Tibial nerve (tissue), 4 donors: ENCODE data around the gene MAN1A1. TPM values are rescaled to one million over a fixed set of nuclear protein-coding genes. Genes with fewer than 3 reads are reported as not detected.

Source experiments
- DNase-seq, 2 donors: peaks; one replicate each; pipeline ENCODE4 v3.0.0-alpha.2; 2019; ENCODE audit warnings: low spot score in 2 of 2
- H3K27ac ChIP-seq, 4 donors: fragments of 200-600 bp; sonication (generic) in 3 of 4; one replicate each; pipeline ENCODE4 v1.5.1; 2017 to 2019; ENCODE audit warnings: mild to moderate bottlenecking in 1 of 4
- H3K27me3 ChIP-seq, 2 donors: fragments of 200-600 bp; sonication (generic) in 1 of 2; one replicate each; pipeline versions ENCODE4 v1.5.1 to v1.6.0; 2017 to 2019
- H3K36me3 ChIP-seq, 3 donors: fragments of 200-600 bp; sonication (generic); one replicate each; pipeline ENCODE4 v1.5.1; 2018 to 2019
- H3K4me1 ChIP-seq, 4 donors: fragments of 200-600 bp; sonication (generic) in 3 of 4; one replicate each; pipeline ENCODE4 v1.5.1; 2017 to 2019
- H3K4me3 ChIP-seq, 4 donors: fragments of 200-600 bp; sonication (generic) in 3 of 4; one replicate each; pipeline ENCODE4 v1.5.1; 2017 to 2019; ENCODE audit warnings: mild to moderate bottlenecking in 1 of 4, moderate library complexity in 1 of 4
- H3K9me3 ChIP-seq, 4 donors: fragments of 200-600 bp; sonication (generic) in 3 of 4; one replicate each; pipeline ENCODE4 v1.5.1; 2017 to 2019
- EP300 ChIP-seq, 2 donors: sonication (generic); formaldehyde crosslinking; IDR thresholded peaks; one replicate each; pipeline ENCODE4 v1.6.1; 2017; ENCODE audit warnings: antibody characterized with exemption in 2 of 2, mild to moderate bottlenecking in 1 of 2
- POLR2A ChIP-seq, 2 donors: fragments of 450-650 bp; IDR thresholded peaks; one replicate each; pipeline ENCODE4 v1.6.1; 2017; ENCODE audit warnings: antibody characterized with exemption in 2 of 2, mild to moderate bottlenecking in 2 of 2, moderate library complexity in 2 of 2
- WGBS, 2 donors: methylation state at CpG; one replicate each; pipeline ENCODE4 v1.1.5; 2018; 5-methylcytosine and 5-hydroxymethylcytosine counted together
- total RNA-seq, 4 donors: library from RNA; depleted of rRNA; stranded (reverse); fragments of >200 nt; gene quantifications; one replicate each; pipeline ENCODE4 v1.1.0, GENCODE V29; 2016
- TF ChIP-seq, protein P1 (sequence below), 5 experiments: fragments of 200-600 bp in 3 of 5; fragments of 450-650 bp in 2 of 5; sonication (generic) in 3 of 5; IDR thresholded peaks; one replicate each; pipeline ENCODE4 v1.5.1; 2016 to 2019; ENCODE audit warnings: antibody characterized with exemption in 5 of 5, mild to moderate bottlenecking in 3 of 5, moderate library complexity in 2 of 5

The MAN1A1 gene
- total RNA-seq, 4 donors from 2014 or later: 118 to 287 (median 154) TPM

DNA sequence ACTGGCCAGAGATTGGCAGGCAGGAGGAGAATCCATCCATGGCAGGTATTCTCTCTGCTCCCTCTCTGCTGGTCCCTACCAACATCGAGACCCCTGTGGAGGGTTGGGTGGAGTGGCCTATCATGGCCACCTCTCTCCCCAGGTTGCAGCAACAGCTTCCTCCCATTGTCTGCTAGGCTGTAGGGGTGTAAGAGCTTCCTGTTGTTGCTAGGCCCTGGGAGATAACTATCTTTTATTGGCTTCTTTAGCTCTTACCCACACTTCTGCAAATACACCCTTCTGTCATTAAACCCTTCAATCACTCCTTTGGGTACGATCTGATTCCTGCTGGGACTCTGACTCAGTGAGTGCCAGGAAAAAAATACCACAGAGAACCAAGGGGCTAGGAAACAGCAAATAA, 204.4 kb downstream of the MAN1A1 start:
- DNase-seq: no peak
- peaks cover 0 to 25% (median 3%) of the 10 kb centered on the region in 4 donors for H3K4me1 ChIP-seq
- WGBS, 2 donors: 59 to 64% methylated on average over 2 of the region's 2 CpGs

DNA sequence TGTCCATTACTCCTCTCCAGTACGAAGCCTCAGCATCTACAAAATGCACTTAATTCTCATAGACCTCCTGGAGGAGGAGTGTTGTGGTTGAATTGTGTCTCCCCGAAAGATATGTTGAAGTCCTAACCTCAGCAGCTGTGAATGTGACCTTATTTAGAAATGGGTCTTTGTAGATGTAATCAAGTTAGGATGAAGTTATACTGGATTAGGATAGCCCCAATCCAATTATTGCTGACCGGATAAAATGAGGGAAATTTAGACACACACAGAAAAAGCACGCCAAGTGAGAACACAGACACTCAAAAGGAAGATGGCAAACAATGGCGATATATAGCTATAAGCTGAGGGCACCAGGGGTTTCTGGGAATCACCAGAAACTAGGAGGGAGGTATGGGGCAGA, 206.9 kb downstream of the MAN1A1 start:
- WGBS, 2 donors: 89 to 96% methylated on average over 5 of the region's 5 CpGs
- TF ChIP-seq, protein P1, sequence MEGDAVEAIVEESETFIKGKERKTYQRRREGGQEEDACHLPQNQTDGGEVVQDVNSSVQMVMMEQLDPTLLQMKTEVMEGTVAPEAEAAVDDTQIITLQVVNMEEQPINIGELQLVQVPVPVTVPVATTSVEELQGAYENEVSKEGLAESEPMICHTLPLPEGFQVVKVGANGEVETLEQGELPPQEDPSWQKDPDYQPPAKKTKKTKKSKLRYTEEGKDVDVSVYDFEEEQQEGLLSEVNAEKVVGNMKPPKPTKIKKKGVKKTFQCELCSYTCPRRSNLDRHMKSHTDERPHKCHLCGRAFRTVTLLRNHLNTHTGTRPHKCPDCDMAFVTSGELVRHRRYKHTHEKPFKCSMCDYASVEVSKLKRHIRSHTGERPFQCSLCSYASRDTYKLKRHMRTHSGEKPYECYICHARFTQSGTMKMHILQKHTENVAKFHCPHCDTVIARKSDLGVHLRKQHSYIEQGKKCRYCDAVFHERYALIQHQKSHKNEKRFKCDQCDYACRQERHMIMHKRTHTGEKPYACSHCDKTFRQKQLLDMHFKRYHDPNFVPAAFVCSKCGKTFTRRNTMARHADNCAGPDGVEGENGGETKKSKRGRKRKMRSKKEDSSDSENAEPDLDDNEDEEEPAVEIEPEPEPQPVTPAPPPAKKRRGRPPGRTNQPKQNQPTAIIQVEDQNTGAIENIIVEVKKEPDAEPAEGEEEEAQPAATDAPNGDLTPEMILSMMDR (IDR thresholded peaks at IDR 0.05): no peak
- TF ChIP-seq EP300 (IDR thresholded peaks at IDR 0.05) (no peak), POLR2A (IDR thresholded peaks at IDR 0.05) (no peak)
- no peak overlapping the region for H3K27ac ChIP-seq
- no peaks in the 10 kb centered on the region for H3K36me3 ChIP-seq
- H3K27me3 ChIP-seq: no peaks in the 10 kb centered on the region
- no peak overlapping the region for H3K4me3 ChIP-seq
- DNase-seq: no peak
- H3K9me3 ChIP-seq: no peaks in the 10 kb centered on the region
- peaks cover 0 to 20% (median under 1%) of the 10 kb centered on the region in 4 donors for H3K4me1 ChIP-seq

More for the DNA sequence above, 204.4 kb downstream of the MAN1A1 start:
- H3K36me3 ChIP-seq: no peaks in the 10 kb centered on the region
- no peaks in the 10 kb centered on the region for H3K27me3 ChIP-seq
- no peak overlapping the region for H3K27ac ChIP-seq
- H3K4me3 ChIP-seq: no peak overlapping the region
- no peaks in the 10 kb centered on the region for H3K9me3 ChIP-seq
- TF ChIP-seq, protein P1 (IDR thresholded peaks at IDR 0.05): no peak
- TF ChIP-seq POLR2A (IDR thresholded peaks at IDR 0.05) (no peak), EP300 (IDR thresholded peaks at IDR 0.05) (no peak)

DNA sequence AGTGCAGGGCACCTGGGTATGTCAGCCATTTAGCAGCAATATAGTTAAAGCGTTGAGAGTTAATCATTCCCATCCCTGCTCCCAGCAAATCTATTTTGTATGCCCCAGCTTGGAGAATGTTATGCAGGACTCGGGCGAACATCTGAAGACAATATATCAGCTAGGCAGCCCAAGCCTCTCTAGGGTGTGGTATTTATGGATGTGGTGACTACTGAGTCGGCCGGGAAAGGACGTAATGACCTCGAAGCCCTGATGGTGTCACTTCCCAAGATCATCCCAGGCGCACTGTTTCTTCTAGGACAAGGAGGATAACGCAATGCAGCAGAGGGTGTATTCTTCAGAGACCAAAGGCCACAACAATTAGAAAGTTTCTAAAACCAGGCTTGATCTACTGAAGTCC, 207.5 kb downstream of the MAN1A1 start:
- no peaks in the 10 kb centered on the region for H3K9me3 ChIP-seq
- peaks cover 0 to 14% (median 0%) of the 10 kb centered on the region in 4 donors for H3K4me1 ChIP-seq
- no peaks in the 10 kb centered on the region for H3K36me3 ChIP-seq
- DNase-seq: no peak
- H3K27ac ChIP-seq: no peak overlapping the region
- TF ChIP-seq EP300 (IDR thresholded peaks at IDR 0.05) (no peak), POLR2A (IDR thresholded peaks at IDR 0.05) (no peak)
- TF ChIP-seq, protein P1 (IDR thresholded peaks at IDR 0.05): no peak
- 84 to 86% methylated on average over 9 of the region's 9 CpGs for WGBS, 2 donors
- no peaks in the 10 kb centered on the region for H3K27me3 ChIP-seq
- no peak overlapping the region for H3K4me3 ChIP-seq

DNA sequence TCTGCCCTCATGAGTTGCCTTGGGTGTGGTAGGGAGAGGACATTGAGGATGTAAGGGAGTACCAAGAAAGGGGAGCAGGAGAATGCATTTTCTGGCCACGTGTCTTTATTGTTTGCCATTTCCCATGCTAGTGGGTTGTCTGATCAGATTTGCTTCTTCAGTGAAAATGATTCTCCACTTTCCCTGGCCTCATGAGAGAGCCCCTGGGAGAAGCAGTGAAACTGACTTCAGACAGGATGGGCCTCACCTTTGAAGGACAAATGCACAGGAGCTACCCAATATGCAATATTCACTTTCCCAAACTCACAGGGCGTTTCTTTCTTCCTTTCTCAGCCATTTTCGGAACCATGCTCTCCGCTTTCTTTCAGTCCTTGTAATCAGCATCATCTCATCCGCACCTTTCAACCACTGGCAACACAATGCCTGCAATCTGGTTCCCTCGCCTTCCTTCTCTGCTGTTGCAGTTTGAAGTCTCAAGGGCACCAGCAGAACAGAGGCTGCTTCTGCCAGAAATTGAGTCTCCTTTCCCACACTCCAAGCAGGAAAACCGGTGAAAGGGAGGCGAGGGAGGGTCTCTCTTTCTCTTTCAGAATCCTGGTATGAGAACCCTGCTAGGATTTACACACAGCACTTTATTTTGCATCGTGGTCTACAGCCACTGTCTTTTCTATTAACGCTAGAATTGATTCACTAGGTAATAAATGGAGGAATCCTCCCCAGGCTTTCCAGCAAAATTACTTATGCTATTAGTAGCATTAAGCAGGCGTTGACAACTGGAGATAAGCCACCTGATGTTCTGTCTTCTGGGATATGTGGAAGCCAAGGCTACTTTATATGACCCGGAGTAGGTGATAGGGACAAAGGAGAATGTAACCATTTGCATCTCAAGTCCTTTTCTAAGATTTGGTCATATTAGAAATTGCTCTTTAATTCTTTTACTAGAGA, 209.1 kb downstream of the MAN1A1 start:
- Histone ChIP-seq H3K27ac (no peak overlapping the region), H3K4me1 (peaks cover 0 to 8% (median 0%) of the 10 kb centered on the region in 4 donors), H3K9me3 (no peaks in the 10 kb centered on the region), H3K4me3 (no peak overlapping the region), H3K27me3 (no peaks in the 10 kb centered on the region), H3K36me3 (no peaks in the 10 kb centered on the region)
- no peak for DNase-seq
- TF ChIP-seq POLR2A (IDR thresholded peaks at IDR 0.05): no peak
- TF ChIP-seq EP300 (IDR thresholded peaks at IDR 0.05): no peak
- TF ChIP-seq, protein P1 (IDR thresholded peaks at IDR 0.05): no peak
- 84 to 86% methylated on average over 12 of the region's 12 CpGs for WGBS, 2 donors

DNA sequence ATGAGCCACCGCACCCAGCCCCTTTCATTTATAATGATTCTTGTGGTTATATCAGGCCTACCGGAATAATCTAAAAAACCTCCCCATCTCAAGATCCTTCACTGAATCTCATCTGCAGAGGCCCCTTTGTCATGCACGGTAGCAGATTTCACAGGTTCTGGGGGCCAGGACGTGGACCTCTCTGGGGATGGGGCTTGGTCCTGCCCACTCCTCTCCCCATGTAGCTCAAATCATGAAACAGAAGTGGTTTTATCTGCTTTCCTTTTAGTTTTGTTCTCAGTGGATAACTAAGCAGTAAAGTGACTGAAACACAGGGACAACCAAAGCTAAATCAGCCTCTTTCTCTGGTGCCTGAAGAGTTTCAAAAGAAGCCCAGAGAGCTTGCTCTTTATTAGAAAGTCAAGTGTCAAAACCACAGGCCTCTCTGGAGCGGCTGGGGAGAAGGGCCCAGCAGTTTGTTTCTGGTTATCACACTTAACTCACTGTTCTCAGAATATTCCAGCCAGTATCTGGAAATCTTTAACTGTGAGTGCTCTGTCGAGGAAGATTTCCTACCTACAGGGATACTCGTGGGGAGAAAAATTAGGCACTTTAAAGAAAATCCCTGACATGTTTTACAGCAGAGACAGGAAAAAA, 210.5 kb downstream of the MAN1A1 start:
- WGBS, 2 donors: 54 to 56% methylated on average over 7 of the region's 7 CpGs
- no peak overlapping the region for H3K27ac ChIP-seq
- no peaks in the 10 kb centered on the region for H3K36me3 ChIP-seq
- TF ChIP-seq POLR2A (IDR thresholded peaks at IDR 0.05) (no peak), EP300 (IDR thresholded peaks at IDR 0.05) (no peak)
- TF ChIP-seq, protein P1 (IDR thresholded peaks at IDR 0.05): no peak
- H3K4me1 ChIP-seq: peaks cover 0 to 8% (median 0%) of the 10 kb centered on the region in 4 donors
- no peaks in the 10 kb centered on the region for H3K27me3 ChIP-seq
- no peak overlapping the region for H3K4me3 ChIP-seq
- H3K9me3 ChIP-seq: no peaks in the 10 kb centered on the region
- DNase-seq: no peak
